ENCODE measurements around the gene NMS.
A peak's percentile ranks its signal among the peaks of the same experiment; 100 is the strongest.

DNA sequence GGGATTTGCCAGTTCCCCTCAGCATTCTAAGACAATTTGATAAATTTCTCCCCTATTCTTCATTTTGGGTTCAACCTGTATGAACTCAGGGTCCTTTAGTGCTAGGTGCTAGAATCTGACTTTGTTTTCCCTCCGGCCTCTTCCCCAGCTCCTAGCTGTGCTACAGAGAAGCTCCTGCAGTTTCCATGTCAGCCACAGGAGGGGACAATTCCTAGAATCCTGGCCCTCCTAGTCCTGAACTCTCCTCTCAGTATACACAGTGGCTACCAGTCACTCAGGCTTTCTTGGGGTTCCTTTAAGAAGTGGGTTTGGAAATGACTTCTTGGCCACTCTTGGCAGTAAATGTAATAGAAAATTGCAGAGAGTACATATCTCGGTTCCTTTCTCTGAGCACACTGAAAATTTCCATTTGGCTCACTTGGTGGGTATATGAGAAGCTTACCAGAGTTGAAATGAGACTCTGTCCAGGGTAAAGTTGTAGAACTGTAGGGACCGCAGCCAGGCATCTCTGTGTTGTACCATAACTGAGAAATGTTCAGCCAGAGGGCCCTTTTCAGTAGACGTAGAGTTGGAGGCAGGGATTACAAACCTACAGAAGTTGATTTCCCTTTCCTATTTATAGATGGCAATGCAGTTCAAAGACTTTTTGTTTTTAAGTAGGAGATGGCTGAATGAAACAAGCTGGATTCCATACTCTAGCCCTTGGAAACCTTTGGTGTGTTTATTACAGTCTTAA lies 47.8 kb upstream of the NMS start:
- TF ChIP-seq, protein P1, sequence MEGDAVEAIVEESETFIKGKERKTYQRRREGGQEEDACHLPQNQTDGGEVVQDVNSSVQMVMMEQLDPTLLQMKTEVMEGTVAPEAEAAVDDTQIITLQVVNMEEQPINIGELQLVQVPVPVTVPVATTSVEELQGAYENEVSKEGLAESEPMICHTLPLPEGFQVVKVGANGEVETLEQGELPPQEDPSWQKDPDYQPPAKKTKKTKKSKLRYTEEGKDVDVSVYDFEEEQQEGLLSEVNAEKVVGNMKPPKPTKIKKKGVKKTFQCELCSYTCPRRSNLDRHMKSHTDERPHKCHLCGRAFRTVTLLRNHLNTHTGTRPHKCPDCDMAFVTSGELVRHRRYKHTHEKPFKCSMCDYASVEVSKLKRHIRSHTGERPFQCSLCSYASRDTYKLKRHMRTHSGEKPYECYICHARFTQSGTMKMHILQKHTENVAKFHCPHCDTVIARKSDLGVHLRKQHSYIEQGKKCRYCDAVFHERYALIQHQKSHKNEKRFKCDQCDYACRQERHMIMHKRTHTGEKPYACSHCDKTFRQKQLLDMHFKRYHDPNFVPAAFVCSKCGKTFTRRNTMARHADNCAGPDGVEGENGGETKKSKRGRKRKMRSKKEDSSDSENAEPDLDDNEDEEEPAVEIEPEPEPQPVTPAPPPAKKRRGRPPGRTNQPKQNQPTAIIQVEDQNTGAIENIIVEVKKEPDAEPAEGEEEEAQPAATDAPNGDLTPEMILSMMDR (IDR thresholded peaks at IDR 0.05 in 8 of 11, conservative IDR thresholded peaks at IDR 0.05 in 3 of 11), result peak in 6 of 11 experiments; percentile 12 to 29 (median 20)
- TF ChIP-seq POLR2A (IDR thresholded peaks at IDR 0.05), result no peak

All from spleen (tissue), 7 donors.